Measurements from ENCODE around the gene LRRC4B. TPM values are rescaled to one million over a fixed set of nuclear protein-coding genes. Genes with fewer than 3 reads are reported as not detected.
"Not testable (repeated sequence)": the region's sequence is repeated elsewhere in the genome, so short reads cannot be mapped to it uniquely, and the experiment has no call there.

The LRRC4B gene
- 0.07 and 0.69 TPM in 2 replicates for total RNA-seq

GRCh38 chr19:50567882-50568727, at the start of gene LRRC4B:
LRRC4B (minus strand) TSS chr19:50568435; CDS start chr19:50548838, 19,597 bp downstream.
- no peak for DNase-seq (ENCODE audit: low read depth)
- no peak within 1 kb of the TSS for H3K4me3 ChIP-seq (ENCODE audit: low read depth, low read length)
- TF ChIP-seq CTCF (conservative IDR thresholded peaks at IDR 0.05; ENCODE audit: low read depth, low read length): no peak

- H3K4me3 ChIP-seq (ENCODE audit: low read depth, low read length); DNase-seq (ENCODE audit: low read depth): not testable (repeated sequence)
Observed at GRCh38 chr19:50612504-50613404, 44.5 kb upstream of the LRRC4B start.

- TF ChIP-seq CTCF (conservative IDR thresholded peaks at IDR 0.05; ENCODE audit: low read depth, low read length): peak; percentile 67
- DNase-seq (ENCODE audit: low read depth): peak; percentile 20
- H3K4me3 ChIP-seq (ENCODE audit: low read depth, low read length): no peak overlapping the region
Observed at GRCh38 chr19:50607874-50608785, 39.9 kb upstream of the LRRC4B start.

GRCh38 chr19:50607388-50607787, 39.2 kb upstream of the LRRC4B start:
- TF ChIP-seq CTCF (conservative IDR thresholded peaks at IDR 0.05; ENCODE audit: low read depth, low read length): no peak
- no peak overlapping the region for H3K4me3 ChIP-seq (ENCODE audit: low read depth, low read length)
- no peak for DNase-seq (ENCODE audit: low read depth)

GRCh38 chr19:50606059-50606836, 38.0 kb upstream of the LRRC4B start:
- not testable (repeated sequence) for H3K4me3 ChIP-seq (ENCODE audit: low read depth, low read length); DNase-seq (ENCODE audit: low read depth)
- TF ChIP-seq CTCF (conservative IDR thresholded peaks at IDR 0.05; ENCODE audit: low read depth, low read length): peak; percentile 22

GRCh38 chr19:50604264-50605073, 36.2 kb upstream of the LRRC4B start:
- not testable (repeated sequence) for DNase-seq (ENCODE audit: low read depth); H3K4me3 ChIP-seq (ENCODE audit: low read depth, low read length)
